ENCODE data around the gene MS4A18. TPM values are rescaled to one million over a fixed set of nuclear protein-coding genes. Genes with fewer than 3 reads are reported as not detected.
A peak's percentile ranks its signal among the peaks of the same experiment; 100 is the strongest.

MS4A18 gene
- total RNA-seq, 4 donors from 2014 or later = not detected

DNA sequence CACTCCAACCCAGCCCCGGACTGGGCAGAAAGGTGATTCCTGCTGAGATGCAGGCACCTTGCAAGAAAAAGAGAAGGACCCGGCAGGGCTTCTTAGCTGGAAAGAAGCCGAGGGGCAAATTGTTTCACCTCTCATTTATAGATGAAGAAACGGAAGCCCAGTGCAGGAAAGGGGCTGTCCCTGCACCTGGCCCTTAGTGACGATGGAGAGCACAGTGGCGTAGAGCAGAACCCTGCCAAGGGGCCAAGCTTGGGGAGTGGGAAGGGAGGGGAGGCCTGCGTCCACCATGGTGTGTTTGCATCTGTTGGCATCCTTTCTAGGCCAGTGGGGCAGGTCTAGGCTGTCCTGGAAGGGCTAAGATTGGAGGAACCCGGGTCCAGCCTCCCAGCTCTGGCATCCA lies 24.3 kb downstream of the MS4A18 start:
- no peak for DNase-seq (ENCODE audit: low spot score in 2 of 2)
- TF ChIP-seq POLR2A (IDR thresholded peaks at IDR 0.05) = no peak
- TF ChIP-seq, protein P1, sequence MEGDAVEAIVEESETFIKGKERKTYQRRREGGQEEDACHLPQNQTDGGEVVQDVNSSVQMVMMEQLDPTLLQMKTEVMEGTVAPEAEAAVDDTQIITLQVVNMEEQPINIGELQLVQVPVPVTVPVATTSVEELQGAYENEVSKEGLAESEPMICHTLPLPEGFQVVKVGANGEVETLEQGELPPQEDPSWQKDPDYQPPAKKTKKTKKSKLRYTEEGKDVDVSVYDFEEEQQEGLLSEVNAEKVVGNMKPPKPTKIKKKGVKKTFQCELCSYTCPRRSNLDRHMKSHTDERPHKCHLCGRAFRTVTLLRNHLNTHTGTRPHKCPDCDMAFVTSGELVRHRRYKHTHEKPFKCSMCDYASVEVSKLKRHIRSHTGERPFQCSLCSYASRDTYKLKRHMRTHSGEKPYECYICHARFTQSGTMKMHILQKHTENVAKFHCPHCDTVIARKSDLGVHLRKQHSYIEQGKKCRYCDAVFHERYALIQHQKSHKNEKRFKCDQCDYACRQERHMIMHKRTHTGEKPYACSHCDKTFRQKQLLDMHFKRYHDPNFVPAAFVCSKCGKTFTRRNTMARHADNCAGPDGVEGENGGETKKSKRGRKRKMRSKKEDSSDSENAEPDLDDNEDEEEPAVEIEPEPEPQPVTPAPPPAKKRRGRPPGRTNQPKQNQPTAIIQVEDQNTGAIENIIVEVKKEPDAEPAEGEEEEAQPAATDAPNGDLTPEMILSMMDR (IDR thresholded peaks at IDR 0.05) = no peak
- intact Hi-C loops (cut with DNase I; ENCODE audit: low total_unique reads) = no loop called here
- no peak overlapping the region for H3K4me3 ChIP-seq (ENCODE audit: low read depth, poor library complexity, severe bottlenecking)
- 66 to 68% methylated on average over 8 of the region's 8 CpGs for WGBS, 2 donors

DNA sequence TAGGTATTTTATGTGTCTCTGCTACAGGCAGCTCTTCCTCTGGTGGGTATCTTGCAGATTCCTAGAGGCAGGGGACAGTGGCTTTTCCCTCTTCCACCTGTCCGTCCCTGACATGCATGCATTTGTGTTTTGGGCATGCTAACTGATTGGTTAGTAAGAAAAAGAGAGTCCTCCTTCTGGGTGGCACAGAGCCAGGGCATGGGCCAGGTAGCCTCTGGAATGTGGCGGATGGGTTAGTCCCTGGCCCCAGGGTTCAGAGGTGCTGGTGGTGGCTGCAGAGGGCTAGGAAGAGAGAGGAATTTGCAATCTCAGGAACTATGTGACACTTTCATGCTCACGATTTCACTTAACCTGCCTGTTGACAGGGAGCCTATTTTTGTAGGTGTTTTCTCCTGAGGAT lies 26.4 kb downstream of the MS4A18 start:
- 54 to 61% methylated on average over 3 of the region's 3 CpGs for WGBS, 2 donors
- intact Hi-C loops (cut with DNase I; ENCODE audit: low total_unique reads) = no loop called here
- H3K4me3 ChIP-seq (ENCODE audit: low read depth, poor library complexity, severe bottlenecking) = no peak overlapping the region
- no peak for DNase-seq (ENCODE audit: low spot score in 2 of 2)
- TF ChIP-seq, protein P1 (IDR thresholded peaks at IDR 0.05) = no peak
- TF ChIP-seq POLR2A (IDR thresholded peaks at IDR 0.05) = no peak

DNA sequence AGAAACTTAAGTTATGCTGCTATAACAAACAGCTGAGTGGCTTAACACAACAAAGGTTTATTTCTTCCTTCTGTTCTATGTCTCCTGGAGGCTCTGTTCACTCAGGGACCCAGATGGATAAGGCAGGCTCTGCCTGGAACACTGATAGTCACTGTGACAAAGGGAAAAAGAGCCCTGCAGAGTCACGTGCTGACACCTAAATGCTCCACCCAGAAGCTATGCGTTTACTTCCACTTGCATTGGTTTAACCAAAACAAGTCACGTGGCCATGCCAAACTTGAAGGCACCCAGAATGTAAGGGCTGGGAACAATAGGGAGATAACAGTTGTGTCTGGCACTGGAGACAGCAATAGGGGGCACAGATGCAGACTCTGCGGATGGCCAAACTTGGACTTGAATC lies 28.8 kb downstream of the MS4A18 start:
- H3K4me3 ChIP-seq (ENCODE audit: low read depth, poor library complexity, severe bottlenecking) = no peak overlapping the region
- DNase-seq (ENCODE audit: low spot score in 2 of 2) = no peak
- 49 to 63% methylated on average over 4 of the region's 4 CpGs for WGBS, 2 donors
- no peak for TF ChIP-seq POLR2A (IDR thresholded peaks at IDR 0.05)
- TF ChIP-seq, protein P1 (IDR thresholded peaks at IDR 0.05) = no peak
- intact Hi-C loops (cut with DNase I; ENCODE audit: low total_unique reads) = no loop called here

DNA sequence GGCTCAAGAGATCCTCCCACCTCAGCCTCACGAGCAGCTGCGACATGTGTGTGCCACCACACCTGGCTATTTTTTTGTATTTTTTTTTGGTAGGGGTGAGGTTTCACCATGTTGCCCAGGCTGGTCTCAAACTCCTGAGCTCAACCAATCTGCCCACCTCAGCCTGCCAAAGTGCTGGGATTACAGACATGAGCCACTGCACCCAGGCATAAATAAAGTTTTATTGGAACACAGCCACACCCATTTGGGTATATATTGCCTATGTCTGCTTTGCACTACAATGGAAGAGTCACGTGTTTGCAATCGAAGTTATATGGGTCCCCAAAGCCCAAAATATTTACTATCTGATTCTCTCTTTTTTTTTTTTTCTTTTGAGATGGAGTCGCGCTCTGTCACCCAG lies 30.4 kb downstream of the MS4A18 start:
- 90 to 91% methylated on average over 6 of the region's 6 CpGs for WGBS, 2 donors
- peak in 1 of 2 donors; percentile 45 for DNase-seq (ENCODE audit: low spot score in 2 of 2)
- no peak overlapping the region for H3K4me3 ChIP-seq (ENCODE audit: low read depth, poor library complexity, severe bottlenecking)
- no peak for TF ChIP-seq POLR2A (IDR thresholded peaks at IDR 0.05)
- TF ChIP-seq, protein P1 (IDR thresholded peaks at IDR 0.05) = no peak
- intact Hi-C loops (cut with DNase I; ENCODE audit: low total_unique reads) = no loop called here

DNA sequence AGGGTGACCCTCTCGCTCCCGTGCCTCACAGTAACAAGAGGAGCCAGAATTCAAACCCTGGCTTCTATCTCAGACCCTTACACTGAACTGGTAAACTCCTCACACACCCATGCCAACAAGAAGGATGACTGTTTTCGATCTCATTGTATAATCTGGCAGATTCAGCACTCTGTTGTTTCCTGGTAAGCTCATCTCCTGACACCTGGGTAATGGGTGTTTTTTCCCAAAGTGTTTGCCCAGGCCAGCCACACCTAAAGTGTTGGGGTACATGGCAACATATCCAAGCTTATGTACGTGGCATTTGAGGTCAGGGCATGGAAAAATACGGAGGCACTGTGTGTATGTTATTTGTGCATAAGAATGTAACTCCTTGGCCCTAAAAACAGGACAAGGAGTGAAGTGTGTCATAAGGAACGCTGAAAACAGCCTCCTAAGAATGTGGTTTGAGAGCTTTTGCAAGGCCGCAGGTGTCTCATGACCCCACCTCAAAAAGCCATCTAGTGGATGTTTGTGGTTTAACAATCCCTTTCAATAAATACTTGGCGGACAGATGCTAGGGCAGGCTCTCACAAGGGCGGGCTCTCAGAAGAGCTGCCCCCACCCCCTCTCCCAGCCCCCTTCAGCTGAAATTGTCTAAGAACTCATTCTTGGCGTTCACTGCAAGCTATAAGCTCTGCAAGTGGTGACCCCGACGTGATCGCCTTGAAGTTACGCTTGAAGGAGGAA lies 31.9 kb downstream of the MS4A18 start, which contains the start of gene MS4A15:
Gene MS4A15, plus strand, starts transcription at position 561 of the 726 bp plus-strand sequence. CDS start 6,867 bp downstream, outside the sequence.
- WGBS, 2 donors = 63 to 64% methylated on average over 14 of the region's 14 CpGs
- DNase-seq (ENCODE audit: low spot score in 2 of 2) = peak in 1 of 2 donors; percentile 53
- intact Hi-C loops (cut with DNase I; ENCODE audit: low total_unique reads) = no loop called here
- H3K4me3 ChIP-seq (ENCODE audit: low read depth, poor library complexity, severe bottlenecking) = no peak within 1 kb of the TSS
- TF ChIP-seq, protein P1 (IDR thresholded peaks at IDR 0.05) = no peak
- TF ChIP-seq POLR2A (IDR thresholded peaks at IDR 0.05) = no peak

Data from lower leg skin (tissue), 4 donors.